22Rv1 (cell line): ENCODE data around the gene ASAP2.

Experiments
- H3K27ac ChIP-seq: fragments of 450-650 bp; 2 replicates; pipeline ENCODE4 v1.5.1; 2017
- CTCF ChIP-seq: fragments of 450-650 bp; IDR thresholded peaks from 2 replicates; pipeline ENCODE4 v1.5.1; 2017; ENCODE audit warnings: mild to moderate bottlenecking
- ZFX ChIP-seq: fragments of 450-650 bp; IDR thresholded peaks from 2 replicates; pipeline ENCODE4 v1.6.1; 2017; ENCODE audit warnings: antibody characterized with exemption, borderline replicate concordance

The ASAP2 gene

DNA sequence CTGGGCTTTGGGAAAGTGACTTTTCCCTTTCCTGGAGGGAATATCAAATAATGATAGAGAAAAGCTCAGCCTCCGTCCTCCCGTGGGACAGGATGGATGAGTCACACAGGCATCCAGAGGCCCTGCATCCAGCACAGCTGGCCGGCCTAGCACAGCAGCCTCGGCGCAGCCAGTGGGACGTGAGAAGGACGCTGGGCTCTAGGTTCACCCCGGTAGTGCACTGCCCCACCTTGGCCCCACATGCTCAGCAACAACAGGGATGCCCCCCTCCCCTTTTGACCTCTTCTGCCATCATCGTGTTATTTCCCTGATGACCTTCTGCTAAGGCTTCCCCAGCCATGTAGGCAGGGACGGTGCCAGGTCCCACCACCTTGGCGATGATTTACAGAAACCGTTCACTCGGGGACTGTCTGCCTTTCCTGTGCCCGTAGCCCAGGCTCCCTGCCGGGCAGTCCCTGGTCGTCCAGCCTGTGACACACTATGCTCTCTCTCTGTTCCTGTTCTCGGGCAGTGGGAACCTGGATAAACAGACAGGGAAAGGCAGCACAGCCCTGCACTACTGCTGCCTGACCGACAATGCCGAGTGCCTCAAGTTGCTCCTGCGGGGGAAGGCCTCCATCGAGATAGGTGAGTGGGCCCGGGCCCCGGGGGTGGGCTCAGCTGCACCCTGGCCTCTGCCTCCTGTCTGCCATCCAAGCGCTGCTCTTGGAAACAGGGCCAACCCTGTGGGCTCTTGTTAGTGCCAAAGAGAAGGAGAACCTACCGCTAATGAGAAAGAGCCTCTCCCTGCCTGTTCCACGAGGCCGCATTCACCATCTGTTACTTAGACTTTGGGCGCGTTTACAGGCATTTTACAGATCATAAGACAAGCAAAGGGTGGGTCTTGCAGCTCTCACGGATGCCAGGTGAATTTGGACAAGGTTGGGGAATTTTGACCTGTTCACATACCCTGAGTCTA is 172.1 kb downstream of the ASAP2 start:
- no peak overlapping the region for H3K27ac ChIP-seq
- no peak for TF ChIP-seq ZFX
- TF ChIP-seq CTCF: no peak

GRCh38 chr2:9379391-9379755 is 172.8 kb downstream of the ASAP2 start:
- TF ChIP-seq ZFX: no peak
- no peak for TF ChIP-seq CTCF
- H3K27ac ChIP-seq: no peak overlapping the region

DNA sequence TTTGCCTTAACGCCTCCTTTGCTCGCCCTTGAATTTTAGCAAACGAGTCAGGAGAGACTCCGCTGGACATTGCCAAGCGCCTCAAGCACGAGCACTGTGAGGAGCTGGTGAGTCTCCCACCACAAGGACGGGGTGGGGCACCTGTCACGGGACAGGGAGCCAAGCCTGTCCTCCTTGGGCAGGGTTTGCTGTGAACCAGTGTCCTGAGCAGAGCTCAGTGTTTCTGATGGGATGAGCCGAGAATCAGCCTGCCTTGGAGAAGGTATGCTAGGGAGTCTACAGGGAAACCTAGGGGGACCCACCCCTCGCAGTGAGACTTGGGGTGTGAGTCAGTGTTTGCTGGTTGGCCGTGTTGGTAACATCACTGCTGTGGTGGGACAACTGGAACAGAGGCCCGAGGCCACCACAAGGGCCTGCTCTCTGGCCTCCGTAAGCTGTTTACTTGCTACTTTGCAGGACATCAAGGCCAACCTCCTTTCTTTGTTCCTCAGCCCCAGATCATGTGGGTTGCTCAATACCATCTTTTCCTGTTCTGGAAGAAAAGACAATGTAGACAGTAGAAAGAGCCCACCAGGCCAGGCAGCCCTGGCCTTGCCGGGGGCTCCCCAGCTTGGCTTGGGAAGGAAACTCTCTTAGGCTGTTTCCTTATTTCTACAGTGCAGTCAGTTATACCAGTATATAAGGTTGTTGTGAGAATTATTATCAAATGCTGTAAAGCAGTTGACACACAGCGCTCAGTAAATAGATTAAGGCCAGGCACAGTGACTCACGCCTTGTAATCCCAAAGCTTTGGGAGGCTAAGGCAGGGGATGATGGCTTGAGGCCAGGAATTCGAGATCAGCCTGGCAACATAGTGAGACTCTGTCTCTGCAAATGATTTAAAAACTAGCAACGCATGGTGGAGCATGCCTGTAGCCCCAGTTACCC is 174.4 kb downstream of the ASAP2 start:
- H3K27ac ChIP-seq: no peak overlapping the region
- TF ChIP-seq ZFX (no peak), CTCF (no peak)

GRCh38 chr2:9382604-9383235 is 176.1 kb downstream of the ASAP2 start:
- no peak overlapping the region for H3K27ac ChIP-seq
- no peak for TF ChIP-seq CTCF
- no peak for TF ChIP-seq ZFX

DNA sequence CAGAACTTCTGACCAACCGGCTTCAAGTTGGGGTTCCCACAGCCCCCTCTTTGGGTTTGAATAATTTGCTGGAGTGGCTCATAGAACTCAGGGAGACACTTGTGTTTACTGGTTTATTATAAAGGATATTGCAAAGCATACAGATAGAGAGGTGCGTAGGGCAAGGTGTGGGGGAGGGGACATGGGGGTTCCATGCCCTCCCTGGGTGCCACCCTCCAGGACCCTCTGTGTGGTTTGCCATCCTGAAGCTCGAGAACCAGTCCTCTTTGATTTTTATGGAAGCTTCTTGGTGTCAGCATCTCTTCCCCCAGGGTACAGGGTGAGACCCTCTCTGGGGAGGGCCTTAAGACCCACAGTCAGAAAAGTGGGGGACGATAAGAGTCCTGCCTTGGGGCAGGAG is 177.9 kb downstream of the ASAP2 start:
- TF ChIP-seq CTCF (no peak), ZFX (no peak)
- H3K27ac ChIP-seq: no peak overlapping the region

DNA sequence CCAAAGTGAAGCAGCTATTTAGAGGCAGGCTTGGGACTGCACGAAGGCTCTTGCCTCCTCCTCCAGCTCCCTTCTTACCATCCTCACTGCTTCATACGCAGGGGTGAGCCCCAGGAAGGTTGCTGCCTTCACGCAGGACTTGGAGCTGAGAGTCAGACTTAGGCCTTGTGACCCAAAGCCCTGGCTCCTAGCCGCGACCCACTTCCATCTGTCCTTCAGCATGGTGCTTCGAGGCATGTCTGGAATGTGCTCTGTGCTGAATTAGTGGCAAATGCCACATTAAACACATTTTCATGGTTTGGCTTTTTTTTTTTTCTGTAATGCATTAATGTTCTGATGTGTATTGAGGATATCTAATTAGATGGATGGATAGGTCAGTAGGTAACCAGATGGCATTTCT is 179.2 kb downstream of the ASAP2 start:
- no peak for TF ChIP-seq CTCF
- TF ChIP-seq ZFX: no peak
- H3K27ac ChIP-seq: no peak overlapping the region
